Nucleus accumbens (tissue), 56 donors: ENCODE data around the gene MATN4.
A peak's percentile ranks its signal among the peaks of the same experiment; 100 is the strongest.

Experiments
- DNase-seq, 56 donors: peaks; one replicate each; lab custom pipeline; 2025; lab: John Stamatoyannopoulos, UW

MATN4 gene

DNA sequence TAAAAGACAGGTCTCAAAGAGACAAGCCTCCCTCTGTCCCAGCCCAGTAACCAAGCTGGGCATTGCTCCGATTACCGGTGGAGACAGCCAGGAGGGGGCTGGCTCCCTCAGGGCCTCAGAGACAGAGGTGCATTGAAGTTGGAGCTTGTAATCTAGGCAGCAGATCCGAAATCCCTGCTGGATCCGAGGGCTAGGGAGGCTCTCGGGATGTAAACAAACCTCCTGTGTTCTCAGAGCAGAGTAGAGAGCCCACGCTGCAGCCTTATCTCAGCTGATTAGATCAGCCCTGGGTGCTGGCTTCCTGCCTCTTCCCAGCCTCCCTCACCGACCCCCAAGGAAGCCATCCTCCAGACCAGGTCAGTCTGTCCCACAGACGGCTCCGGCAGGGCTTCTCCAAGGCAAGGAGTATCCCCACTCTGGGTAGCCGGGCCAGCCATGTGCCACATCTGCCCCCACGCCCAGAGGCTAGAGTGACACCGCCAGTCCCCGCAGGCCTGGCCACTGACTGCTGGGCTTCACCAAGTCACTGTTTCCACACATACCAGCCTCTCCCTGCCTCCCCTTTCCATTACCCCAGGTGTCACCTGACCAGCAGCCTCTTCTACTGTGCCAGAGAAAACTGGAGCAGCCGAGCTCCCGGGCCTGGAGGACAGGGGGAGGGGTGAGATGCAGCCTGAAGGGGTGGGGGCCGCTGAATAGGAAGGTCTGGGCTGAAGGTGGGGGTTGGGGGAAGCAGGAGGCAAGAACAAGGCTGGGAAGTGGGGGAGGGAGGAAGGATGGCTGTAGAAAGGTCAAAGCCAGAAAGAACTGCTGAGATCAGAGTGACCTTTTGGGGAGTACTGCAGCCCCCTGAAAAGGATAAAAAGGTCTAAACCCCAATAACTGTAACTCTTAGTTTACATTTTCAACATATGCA is 34.1 kb upstream of the MATN4 start:
- peak in 45 of 56 donors; percentile 8 to 72 (median 42) for DNase-seq

DNA sequence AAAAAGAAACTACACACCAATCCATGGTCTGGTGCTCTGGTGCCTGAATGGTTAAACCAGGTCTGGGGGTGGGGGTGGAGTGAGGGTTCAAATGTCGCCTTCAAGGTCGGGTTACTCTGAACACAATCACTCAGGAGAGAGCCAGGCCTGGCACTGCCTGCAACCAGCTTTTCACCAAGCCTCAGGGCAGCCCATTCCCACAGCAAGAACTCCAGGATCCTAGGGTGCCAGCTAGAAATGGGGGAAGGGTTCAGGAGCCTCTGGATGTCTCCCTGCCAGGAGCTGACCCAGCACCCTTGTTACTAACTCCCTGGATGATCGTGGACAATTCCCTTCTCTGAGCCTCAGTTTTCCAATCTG is 33.5 kb upstream of the MATN4 start:
- DNase-seq = peak in 1 of 56 donors; percentile 16

DNA sequence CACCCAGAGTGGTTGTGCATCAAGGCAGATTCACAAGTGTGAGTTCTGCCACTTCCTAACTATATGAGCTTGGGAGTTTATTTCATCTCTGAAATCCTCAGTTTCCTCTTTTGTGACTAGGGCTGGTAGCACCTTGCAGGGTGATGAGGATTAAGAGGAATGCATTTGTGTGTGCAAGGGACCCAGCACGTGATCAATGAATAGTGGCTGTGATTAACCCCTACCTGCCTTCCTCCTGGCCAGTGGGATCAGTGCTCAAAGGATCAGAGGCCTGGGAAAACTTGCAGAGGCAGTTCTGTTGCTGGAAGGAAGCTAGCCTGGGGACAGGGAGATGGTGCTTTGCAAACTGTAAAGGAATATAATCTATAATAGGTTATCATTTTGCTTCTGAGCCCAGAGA is 32.9 kb upstream of the MATN4 start:
- no peak for DNase-seq

DNA sequence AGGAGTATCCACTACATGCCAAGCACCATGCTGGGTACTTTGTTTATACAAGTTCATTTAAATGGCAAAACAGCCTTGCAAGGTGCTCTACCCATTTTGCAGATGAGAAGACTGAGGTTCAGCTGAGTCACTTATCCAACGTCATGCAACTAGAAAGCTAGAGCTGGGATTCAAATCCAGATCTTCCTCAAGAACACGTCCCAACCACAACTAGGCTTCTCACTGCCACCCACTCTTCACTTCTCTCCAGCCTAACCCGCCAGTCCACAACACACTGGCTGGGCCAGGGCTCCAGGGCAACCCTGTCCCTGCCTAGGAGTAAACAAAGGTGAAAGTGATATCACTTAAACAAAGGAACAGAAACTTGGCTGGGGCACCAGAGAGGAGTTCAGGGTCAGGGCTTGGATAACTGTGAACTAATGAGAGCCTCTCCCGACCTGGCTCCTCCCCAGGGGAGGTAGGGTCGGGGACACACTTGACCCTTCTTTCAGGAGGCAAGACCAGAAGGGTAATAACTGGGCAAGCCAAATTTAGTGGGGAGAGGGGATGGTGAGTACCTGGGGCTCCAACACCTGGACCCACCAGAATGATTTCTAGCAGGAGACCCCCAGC is 32.2 kb upstream of the MATN4 start:
- no peak for DNase-seq

DNA sequence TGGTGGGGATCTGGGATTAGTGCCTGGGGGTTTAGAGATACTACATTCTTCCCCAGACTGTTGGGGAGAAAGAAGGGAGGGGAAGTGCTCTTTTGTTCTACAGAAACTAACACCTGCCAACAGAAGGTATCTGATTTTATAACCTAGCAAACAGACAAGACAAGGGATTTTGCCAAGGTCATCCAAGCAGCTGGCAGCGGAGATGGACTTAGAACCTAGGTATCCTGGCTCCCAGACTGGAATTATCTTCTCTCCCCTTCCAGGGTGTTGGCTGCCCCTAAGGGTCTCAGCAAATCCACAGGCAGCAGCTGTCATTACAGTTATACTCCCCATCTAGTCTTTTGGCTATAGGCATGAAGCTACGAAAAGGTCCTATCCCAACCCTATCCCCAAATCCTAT is 31.7 kb upstream of the MATN4 start:
- DNase-seq = no peak

DNA sequence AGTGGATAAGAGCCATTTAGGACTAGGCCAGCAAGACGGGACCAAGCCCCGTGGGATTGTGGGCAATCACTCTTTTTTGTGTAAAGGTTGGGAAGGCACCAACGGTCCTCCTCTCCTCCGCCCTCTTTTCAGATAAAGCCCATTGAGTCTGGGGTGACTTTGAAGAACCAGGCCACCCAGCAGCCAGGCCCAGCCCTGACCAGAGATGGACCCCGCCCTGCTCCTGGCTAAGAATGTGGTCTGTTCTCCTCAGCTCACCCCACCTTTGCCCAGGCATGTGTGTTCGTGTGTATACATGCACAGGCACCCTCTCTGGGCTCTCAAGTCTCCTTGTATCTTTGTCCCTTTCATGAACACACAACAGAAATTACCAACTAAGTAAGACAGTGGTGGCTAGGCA is 31.0 kb upstream of the MATN4 start:
- DNase-seq = no peak

DNA sequence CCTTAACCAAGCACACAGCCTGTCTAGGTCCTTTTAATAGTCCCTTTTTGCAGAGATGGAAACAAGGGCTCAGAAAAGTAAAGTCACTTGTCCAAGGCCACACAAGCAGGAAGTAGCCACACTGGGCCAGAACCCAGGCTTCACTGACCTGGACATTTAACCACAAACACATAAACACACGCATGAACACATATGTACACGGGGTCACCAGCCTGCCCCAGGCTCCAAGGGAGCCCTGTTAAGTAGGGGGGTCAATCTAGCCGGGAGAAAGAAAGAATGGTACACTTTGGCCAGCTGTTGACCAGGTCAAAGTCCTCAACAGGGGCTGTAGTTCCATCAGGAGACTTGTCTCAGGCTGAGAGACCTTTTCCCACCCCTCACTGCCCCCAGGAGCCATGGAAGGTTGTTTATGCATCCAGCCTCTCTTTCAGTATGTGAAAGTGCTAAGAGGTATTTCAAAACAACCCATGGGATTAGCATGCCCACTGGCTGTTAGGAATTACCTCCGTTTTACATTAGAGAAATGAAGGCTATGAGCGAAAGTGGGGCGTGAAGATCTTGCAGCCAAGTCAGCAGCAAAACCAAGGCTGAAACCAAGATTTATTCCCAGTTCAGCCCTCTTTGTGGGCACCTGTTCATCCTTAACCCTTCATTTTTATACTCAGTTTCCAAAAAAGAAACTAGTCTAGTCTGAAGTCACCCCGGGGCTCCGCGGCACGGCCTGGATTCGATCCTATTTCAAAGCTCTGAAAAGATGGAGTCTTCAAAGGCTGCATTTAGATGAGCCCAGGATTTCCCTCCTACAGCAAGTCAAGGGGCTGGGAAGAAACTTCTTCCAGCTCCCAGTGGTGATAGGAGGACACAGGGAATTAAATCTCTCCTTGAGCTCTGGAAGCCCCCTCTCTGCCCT is 30.3 kb upstream of the MATN4 start:
- DNase-seq = no peak

DNA sequence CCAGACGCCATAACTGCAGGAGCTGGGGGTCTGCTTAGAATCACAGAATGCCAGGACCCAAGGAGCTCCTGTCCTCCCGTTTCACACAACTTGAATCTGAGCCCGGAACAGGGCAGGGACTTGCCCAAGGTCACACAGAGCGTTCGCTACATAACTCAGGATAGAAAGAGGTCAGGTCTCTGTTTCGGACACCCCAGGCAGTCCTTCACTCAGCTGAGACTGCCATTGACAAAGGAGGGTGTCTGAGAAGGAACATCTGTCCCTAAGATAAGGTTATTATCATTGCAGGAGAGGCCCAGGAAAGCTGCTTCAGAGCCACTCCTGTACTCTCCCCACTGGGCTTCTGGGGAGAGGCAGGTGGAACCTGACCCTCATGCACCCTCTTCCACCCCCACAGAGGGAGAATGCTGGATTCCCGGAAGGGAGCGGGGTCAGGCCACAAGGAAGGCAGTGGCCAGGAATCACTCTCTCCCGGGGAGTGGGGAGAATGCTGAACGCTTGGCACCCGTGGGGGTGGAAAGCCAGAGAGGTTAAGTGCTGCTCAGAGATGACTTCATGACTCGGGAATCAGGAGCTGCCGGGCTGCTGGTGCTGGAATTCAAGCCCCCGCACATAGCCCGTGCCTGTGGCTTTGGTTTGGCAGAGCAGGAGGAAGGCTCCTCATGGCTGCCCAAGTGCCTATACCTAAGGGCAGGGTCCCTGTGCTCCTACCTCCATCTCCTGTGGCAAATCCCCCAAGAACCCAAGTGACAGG is 29.4 kb upstream of the MATN4 start:
- peak in 6 of 56 donors; percentile 8 to 48 (median 38) for DNase-seq

DNA sequence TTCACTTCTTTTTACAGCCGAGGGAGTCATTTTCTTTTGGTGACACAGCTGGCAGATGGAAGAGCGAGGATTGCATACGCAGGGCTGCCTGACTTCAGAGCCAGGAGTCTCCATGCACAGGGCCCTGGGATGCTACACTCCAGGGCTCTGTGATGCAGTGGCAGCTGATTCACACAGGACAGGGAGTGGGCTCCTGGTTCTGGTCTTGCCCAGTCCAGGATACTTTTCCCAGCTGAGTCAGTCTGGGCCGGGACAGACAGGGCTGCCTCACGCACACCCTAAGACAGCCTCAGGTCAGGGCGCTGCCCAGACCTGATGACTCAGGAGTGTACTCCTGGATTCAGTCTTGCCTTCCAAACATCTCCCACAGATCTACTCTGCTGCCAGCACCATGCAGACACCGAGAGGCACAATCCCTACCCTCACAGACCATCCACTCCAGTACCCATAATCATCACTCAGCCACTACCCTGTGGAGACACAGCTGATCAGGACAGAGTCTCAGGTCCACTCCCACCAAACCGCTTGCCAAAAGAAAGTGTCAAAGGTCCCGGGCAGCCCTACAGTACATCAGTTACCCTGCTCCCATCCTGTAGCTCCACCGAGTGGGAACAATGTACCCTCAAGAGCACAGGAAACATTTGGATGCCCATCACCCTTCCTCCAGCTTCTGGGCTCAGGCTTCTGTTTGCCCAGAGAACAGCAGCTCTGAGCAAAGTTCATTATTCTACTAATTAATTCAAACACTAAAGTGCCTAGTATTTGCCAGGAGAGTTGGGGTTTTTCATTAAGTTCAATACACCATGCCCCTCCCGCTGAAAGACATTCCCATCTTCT is 28.6 kb upstream of the MATN4 start:
- DNase-seq = peak in 18 of 56 donors; percentile 4 to 48 (median 29)

DNA sequence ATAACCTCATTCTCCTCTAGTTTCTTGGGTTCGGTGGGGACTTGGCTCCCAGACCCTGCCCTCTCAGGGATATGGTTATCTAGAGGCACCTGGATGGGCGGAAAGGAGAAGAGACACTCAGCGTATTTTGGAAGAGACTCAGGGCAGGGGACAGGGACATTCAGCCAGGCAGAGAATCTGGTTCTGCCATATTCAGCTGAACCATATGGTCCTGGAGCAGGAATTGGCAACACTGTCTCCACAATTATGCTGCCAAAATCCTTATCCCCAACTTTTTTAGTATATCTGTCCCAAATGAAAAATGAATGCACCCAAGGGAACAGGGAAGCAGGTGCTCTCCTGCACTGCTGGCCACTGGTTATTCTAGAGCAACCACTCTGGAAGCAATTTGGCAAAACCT is 22.4 kb upstream of the MATN4 start:
- DNase-seq = no peak

DNA sequence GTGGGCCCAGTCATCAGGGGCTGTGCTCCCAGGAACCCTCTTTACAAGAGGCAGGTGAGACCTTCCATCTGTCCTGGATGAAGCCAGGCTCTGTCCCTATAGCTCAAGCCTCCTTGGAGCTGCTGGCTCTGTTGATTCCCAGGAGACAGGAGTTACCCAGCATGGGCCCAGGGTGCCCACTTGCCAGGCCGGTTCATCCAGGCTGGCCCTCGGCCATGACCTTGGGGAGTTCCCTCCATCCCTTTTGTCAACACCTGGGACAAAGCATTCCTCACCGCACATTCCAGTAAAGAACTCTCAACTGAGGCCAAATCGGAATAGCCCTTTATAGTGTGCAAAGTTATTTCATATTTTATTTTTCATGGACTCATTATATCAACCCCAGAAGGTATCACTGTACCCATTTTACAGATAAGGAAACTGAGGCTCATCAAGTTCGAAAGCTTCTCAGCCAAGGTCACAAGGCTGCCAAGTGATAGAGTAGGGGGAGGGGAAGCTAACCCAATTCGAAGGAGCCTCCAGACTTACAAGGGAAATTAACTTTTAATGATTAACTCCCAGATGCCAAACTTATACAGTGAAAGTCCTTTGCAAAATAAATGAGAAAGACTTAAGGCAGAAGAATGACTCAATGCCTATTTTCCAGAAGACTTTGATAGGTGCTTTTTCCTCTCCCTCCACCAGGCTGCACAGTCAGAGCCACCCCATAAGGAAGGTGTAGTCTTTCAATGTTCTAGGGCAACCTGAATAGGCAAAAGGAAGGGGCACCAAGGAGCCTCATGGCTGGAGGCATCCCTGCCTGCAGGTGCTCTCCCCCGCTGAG is 21.6 kb upstream of the MATN4 start:
- no peak for DNase-seq

DNA sequence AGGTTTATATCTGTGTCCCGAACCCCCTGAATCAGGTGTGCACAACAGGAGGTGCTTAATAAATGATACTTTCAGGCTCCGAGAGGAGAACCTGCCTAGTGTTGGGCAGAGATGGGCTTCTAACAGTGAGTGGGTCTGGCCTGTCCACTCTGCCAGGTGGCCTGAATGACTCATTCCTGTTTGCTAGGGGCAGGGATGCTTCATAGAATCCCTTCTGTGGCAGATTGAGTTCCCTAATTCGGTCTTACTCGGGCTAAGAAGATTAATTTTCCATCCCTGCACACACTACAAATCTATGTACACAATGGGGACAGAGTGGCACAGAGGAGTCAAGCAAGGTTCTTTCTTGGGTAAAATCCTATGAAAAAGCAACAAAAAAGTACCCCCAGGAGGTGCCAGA is 20.4 kb upstream of the MATN4 start:
- DNase-seq = no peak

DNA sequence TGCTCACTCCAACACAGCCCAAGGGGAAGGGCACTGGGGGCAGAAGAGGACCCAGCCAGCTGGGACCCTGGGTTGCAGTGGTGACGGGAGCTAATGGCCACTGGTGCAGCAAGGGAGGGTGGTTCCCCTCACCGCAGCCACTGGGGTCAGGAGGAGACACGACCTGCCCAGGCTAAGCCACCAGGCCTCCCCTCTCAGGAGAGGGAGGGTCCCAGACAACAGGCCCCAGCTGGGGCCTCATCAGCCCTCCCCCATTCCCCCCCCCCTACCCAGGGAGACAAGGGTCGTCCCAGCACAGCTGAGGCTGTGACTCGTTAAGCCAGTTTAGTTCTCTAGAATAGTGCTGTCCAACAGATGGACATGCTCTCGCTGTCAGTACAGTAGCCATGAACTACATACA is 17.3 kb upstream of the MATN4 start:
- DNase-seq = no peak

DNA sequence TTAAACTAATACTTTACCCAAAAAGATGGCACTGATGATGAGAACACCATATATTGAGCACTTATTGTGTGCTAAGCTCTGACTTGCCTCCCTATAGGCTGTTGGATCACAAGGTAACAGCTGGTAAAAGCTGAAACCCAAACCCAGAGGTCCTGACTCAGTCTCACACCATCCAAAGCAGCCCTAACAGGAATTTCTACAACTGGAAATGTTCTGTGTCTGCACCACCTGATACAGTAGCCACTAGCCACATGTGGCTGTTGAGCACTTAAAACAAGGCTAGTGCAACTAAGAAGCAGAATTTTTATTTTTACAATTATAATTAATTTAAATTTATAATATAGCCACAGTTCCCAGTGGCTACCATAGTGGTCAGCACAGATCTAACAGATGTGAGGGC is 15.6 kb upstream of the MATN4 start:
- no peak for DNase-seq

DNA sequence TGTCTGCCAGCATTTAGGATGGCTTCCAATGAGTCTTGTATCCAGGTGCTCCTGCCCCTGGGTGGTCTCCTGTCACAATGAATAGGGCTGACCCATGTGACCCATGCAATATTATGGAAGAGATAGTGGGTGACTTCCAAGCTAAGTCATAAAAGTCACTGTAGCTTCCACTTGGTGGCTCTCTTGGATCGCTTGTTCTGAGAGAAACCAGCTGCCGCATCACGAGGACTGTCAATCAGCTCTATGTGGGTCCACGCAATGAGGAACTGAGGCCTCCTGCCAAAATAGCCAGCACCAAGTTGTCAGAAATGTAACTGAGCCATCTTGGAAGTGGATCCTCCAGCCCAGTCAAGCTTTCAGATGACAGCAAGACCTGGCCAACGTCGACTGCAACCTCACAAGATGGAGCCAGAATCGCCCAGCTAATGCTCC is 14.9 kb upstream of the MATN4 start:
- DNase-seq = peak in 43 of 56 donors; percentile 6 to 71 (median 38)

DNA sequence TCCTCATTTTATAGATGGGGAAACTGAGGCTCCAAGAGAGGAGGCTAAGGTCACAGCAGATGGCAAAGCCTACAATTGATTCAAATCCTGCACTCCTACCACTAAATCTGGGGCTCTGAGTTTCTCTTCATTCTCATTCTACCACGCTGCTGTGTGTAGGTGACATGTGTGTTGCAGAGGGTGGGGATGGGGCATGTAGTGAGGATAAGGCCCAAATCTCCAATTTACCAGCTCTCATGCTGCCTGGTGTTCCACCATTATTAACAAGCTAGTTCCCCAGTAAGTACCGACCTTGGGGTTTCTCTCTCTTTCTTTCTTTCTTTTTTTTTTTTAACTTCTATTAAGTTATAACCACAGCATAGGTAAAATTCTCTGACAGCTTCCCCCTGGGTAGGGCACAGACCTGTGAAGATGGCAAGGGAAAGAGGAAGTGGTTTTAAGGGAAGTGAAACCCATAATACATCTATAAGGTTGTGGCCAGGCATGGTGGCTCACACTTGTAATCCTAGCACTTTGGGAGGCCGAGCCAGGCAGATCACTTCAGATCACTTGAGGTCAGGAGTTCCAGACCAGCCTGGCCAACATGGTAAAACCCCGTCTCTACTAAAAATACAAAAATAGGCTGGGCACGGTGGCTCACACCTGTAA is 13.0 kb upstream of the MATN4 start:
- no peak for DNase-seq

DNA sequence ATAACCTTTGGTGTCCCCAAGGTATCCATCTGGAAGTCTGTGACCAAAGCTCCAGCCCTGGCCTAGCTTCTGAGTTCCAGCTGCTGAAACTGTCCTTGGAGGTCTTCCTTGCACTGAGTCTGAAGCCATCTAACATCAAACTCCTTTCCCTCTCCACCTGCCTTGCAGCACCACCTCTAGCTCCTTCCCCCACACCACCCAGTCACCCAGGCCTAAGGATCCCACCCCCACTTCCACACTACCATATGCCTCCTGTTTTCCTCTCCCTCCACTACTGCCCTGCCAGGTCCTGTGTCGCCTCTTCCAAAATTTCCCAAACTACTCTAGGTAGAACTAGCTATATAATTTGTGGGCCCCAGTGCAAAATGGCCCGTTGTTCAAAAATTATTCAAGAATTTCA is 10.8 kb upstream of the MATN4 start:
- DNase-seq = no peak

DNA sequence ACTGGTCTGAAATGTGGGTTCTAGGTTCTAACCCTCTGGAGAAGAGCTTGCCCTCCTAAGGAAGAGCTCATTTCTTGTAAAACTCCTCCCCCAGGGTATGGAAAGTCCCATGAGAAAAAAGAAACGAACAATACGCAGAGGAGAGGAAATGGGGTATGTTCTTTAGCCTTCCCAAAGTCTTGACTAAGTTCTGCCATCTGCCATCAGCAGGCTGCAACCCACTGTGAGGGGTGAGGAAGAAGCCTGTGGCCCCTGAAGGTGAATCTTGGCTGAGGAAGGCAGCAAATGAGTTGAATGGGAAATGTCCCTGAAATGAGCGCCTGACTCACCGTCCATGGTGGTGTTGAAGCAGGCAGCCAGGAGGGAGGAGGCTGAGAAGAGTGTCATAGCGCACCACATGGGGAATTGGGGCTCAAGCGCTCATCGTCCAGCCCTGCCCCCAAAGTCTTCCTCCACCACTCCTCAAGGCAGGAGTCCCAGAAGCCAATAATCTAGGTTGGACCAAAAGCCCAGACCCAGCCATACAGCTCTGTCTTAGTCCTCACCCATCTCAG is 10.4 kb upstream of the MATN4 start:
- DNase-seq = no peak
